Measurements from ENCODE around the gene APBA2.

GRCh38 chr15:29003191-29003839, 117.5 kb downstream of the APBA2 start:
- TF ChIP-seq, protein P1, sequence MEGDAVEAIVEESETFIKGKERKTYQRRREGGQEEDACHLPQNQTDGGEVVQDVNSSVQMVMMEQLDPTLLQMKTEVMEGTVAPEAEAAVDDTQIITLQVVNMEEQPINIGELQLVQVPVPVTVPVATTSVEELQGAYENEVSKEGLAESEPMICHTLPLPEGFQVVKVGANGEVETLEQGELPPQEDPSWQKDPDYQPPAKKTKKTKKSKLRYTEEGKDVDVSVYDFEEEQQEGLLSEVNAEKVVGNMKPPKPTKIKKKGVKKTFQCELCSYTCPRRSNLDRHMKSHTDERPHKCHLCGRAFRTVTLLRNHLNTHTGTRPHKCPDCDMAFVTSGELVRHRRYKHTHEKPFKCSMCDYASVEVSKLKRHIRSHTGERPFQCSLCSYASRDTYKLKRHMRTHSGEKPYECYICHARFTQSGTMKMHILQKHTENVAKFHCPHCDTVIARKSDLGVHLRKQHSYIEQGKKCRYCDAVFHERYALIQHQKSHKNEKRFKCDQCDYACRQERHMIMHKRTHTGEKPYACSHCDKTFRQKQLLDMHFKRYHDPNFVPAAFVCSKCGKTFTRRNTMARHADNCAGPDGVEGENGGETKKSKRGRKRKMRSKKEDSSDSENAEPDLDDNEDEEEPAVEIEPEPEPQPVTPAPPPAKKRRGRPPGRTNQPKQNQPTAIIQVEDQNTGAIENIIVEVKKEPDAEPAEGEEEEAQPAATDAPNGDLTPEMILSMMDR (IDR thresholded peaks at IDR 0.05; ENCODE audit: low read depth, low read length), result no peak
- no peak for TF ChIP-seq EZH2phosphoT487 (IDR thresholded peaks at IDR 0.05; ENCODE audit: low read depth)
